ENCODE data around the gene MRPL41.

- no peak for TF ChIP-seq KDM1A (CRISPR knock-in tag; IDR thresholded peaks at IDR 0.05)
- TF ChIP-seq ZNF251 (CRISPR knock-in tag; IDR thresholded peaks at IDR 0.05), result no peak
- TF ChIP-seq CTCF (CRISPR knock-in tag; IDR thresholded peaks at IDR 0.05), result no peak
- no peak for TF ChIP-seq NFYB (CRISPR knock-in tag; IDR thresholded peaks at IDR 0.05)
- TF ChIP-seq PTBP1 (IDR thresholded peaks at IDR 0.05; ENCODE audit: low read depth, low read length, poor library complexity, severe bottlenecking), result no peak
- TF ChIP-seq ATF7 (IDR thresholded peaks at IDR 0.05), result no peak
- no peak for TF ChIP-seq ATF7 (CRISPR knock-in tag; IDR thresholded peaks at IDR 0.05)
- TF ChIP-seq, protein P1, sequence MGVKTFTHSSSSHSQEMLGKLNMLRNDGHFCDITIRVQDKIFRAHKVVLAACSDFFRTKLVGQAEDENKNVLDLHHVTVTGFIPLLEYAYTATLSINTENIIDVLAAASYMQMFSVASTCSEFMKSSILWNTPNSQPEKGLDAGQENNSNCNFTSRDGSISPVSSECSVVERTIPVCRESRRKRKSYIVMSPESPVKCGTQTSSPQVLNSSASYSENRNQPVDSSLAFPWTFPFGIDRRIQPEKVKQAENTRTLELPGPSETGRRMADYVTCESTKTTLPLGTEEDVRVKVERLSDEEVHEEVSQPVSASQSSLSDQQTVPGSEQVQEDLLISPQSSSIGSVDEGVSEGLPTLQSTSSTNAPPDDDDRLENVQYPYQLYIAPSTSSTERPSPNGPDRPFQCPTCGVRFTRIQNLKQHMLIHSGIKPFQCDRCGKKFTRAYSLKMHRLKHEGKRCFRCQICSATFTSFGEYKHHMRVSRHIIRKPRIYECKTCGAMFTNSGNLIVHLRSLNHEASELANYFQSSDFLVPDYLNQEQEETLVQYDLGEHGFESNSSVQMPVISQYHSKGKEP (CRISPR knock-in tag; IDR thresholded peaks at IDR 0.05), result no peak
- TF ChIP-seq ZNF891 (CRISPR knock-in tag; IDR thresholded peaks at IDR 0.05), result no peak
- no peak for TF ChIP-seq SP1 (IDR thresholded peaks at IDR 0.05)
- TF ChIP-seq SP1 (CRISPR knock-in tag; IDR thresholded peaks at IDR 0.05), result no peak
- no peak for TF ChIP-seq ASH2L (IDR thresholded peaks at IDR 0.05; ENCODE audit: insufficient read length, low read depth, low read length)
- no peak for TF ChIP-seq YY1 (IDR thresholded peaks at IDR 0.05; ENCODE audit: insufficient read depth, insufficient replicate concordance, low read depth, low read length)
- no peak for TF ChIP-seq REST (IDR thresholded peaks at IDR 0.05; ENCODE audit: borderline replicate concordance in 1 of 2, low read depth in 1 of 2, low read length in 2 of 2)
These were observed 18.9 kb downstream of the MRPL41 start for GRCh38 chr9:137570566-137570965.

All from HepG2 (cell line).